Measurements from ENCODE around the gene STK39.

Gene STK39

GRCh38 chr2:168181825-168182224, 65.6 kb downstream of the STK39 start:
- peak; percentile 71 for DNase-seq

- DNase-seq, result peak; percentile 80
These were observed 66.5 kb downstream of the STK39 start for GRCh38 chr2:168180914-168181313.

- peak; percentile 30 for DNase-seq
These were observed 66.9 kb downstream of the STK39 start for GRCh38 chr2:168180483-168180882.

GRCh38 chr2:168179592-168179991, 67.8 kb downstream of the STK39 start:
- peak; percentile 35 for DNase-seq

- peak; percentile 15 for DNase-seq
These were observed 68.7 kb downstream of the STK39 start for GRCh38 chr2:168178520-168179324.

GRCh38 chr2:168176402-168176801, 71.0 kb downstream of the STK39 start:
- no peak for DNase-seq

GRCh38 chr2:168175469-168175868, 71.9 kb downstream of the STK39 start:
- DNase-seq, result no peak

GRCh38 chr2:168174756-168175155, 72.6 kb downstream of the STK39 start:
- no peak for DNase-seq

GRCh38 chr2:168172071-168172470, 75.3 kb downstream of the STK39 start:
- DNase-seq, result no peak

- no peak for DNase-seq
These were observed 76.2 kb downstream of the STK39 start for GRCh38 chr2:168171059-168171762.

- no peak for DNase-seq
These were observed 78.2 kb downstream of the STK39 start for GRCh38 chr2:168169097-168169745.

GRCh38 chr2:168167511-168168263, 79.7 kb downstream of the STK39 start:
- no peak for DNase-seq

GRCh38 chr2:168166902-168167510, 80.4 kb downstream of the STK39 start:
- no peak for DNase-seq

GRCh38 chr2:168165985-168166901, 81.2 kb downstream of the STK39 start:
- no peak for DNase-seq

- DNase-seq, result no peak
These were observed 82.0 kb downstream of the STK39 start for GRCh38 chr2:168165397-168165796.

GRCh38 chr2:168160897-168161296, 86.5 kb downstream of the STK39 start:
- peak; percentile 2 for DNase-seq

- no peak for DNase-seq
These were observed 87.4 kb downstream of the STK39 start for GRCh38 chr2:168159754-168160585.

GRCh38 chr2:168158586-168158985, 88.8 kb downstream of the STK39 start:
- DNase-seq, result no peak

- DNase-seq, result no peak
These were observed 89.5 kb downstream of the STK39 start for GRCh38 chr2:168157926-168158325.

GRCh38 chr2:168157070-168157469, 90.3 kb downstream of the STK39 start:
- no peak for DNase-seq

- peak; percentile 9 for DNase-seq
These were observed 90.7 kb downstream of the STK39 start for GRCh38 chr2:168156661-168157060.
